Endothelial cell of umbilical vein (primary cell): ENCODE data around the gene IGFBP4. TPM values are rescaled to one million over a fixed set of nuclear protein-coding genes. Genes with fewer than 3 reads are reported as not detected.

Experiments
- BruUV-seq: library from RNA; stranded (reverse); fragments of 400-500 nt; replicated peaks from 2 replicates; lab custom pipeline; 2021; lab: Mats Ljungman, UMichigan
- CTCF ChIA-PET: fragments of 300-600, 350-600 bp; sonication (Branson Sonifier 250); formaldehyde crosslinking; loops from one replicate; lab custom pipeline; 2021; ENCODE audit warnings: antibody characterized with exemption, inconsistent platforms; lab: Charles Lee
- POLR2A ChIA-PET: fragments of 300-600, 350-600 bp; sonication (Branson Sonifier 250); formaldehyde crosslinking; loops from one replicate; lab custom pipeline; 2021; ENCODE audit warnings: antibody characterized with exemption, inconsistent platforms; lab: Charles Lee
- DNase-seq: peaks from one replicate; pipeline ENCODE4 v3.0.0-alpha.2; 2011; ENCODE audit warnings: low read depth, low spot score
- FAIRE-seq: peaks from 2 replicates; lab custom pipeline; 2011; peaks lifted over from hg19 to GRCh38; lab: Jason Lieb, UNC
- H2AFZ ChIP-seq: 2 replicates; pipeline ENCODE4 v1.6.0; 2012; ENCODE audit warnings: low read depth, low read length, control low read depth, inconsistent platforms
- H3K27ac ChIP-seq: 2 replicates; pipeline ENCODE4 v1.5.1; 2011; ENCODE audit warnings: low read depth, mild to moderate bottlenecking, control low read depth, low read length, moderate library complexity; ENCODE audit not compliant: insufficient read depth
- H3K27me3 ChIP-seq, 2 experiments: 2 replicates each; pipeline versions ENCODE4 v1.6.0 to v1.6.1; 2011; ENCODE audit warnings: low read length in 2 of 2, mixed read lengths in 1 of 2; ENCODE audit not compliant: control insufficient read depth in 2 of 2, insufficient read depth in 2 of 2
- H3K36me3 ChIP-seq, 2 experiments: 2 replicates in 1 of 2; 3 replicates in 1 of 2; pipeline ENCODE4 v1.5.1; 2011; ENCODE audit warnings: low read length in 2 of 2, mild to moderate bottlenecking in 1 of 2, moderate library complexity in 1 of 2; ENCODE audit not compliant: control insufficient read depth in 2 of 2, insufficient read depth in 2 of 2; ENCODE audit errors: extremely low read depth in 1 of 2
- H3K4me1 ChIP-seq: 3 replicates; pipeline ENCODE4 v1.5.1; 2011; ENCODE audit warnings: mild to moderate bottlenecking, low read length; ENCODE audit not compliant: control insufficient read depth, insufficient read depth; ENCODE audit errors: extremely low read depth
- H3K4me2 ChIP-seq: 2 replicates; pipeline ENCODE4 v1.6.1; 2011; ENCODE audit warnings: low read length, control low read depth, mixed read lengths; ENCODE audit not compliant: insufficient read depth
- H3K4me3 ChIP-seq, 3 experiments: fragments of 200-600 bp in 1 of 3; sonication (generic), shearing (Covaris generic) in 1 of 3; replicated peaks in 1 of 3; 2 replicates each; pipeline ENCODE4 v1.5.1; 2011 to 2016; ENCODE audit warnings: control low read depth in 3 of 3, low read length in 3 of 3, mild to moderate bottlenecking in 2 of 3, inconsistent platforms in 1 of 3, low read depth in 1 of 3, moderate library complexity in 1 of 3; ENCODE audit not compliant: insufficient read depth in 1 of 3
- H3K79me2 ChIP-seq: 2 replicates; pipeline ENCODE4 v1.6.0; 2012; ENCODE audit warnings: low read length, inconsistent platforms; ENCODE audit not compliant: control insufficient read depth, insufficient read depth
- H3K9ac ChIP-seq: replicated peaks from 2 replicates; pipeline ENCODE3; 2011; ENCODE audit warnings: low read length, control low read depth; ENCODE audit not compliant: insufficient read depth; ENCODE audit errors: extremely low read depth
- H3K9me1 ChIP-seq: replicated peaks from 3 replicates; pipeline ENCODE4 v1.6.0; 2011; ENCODE audit warnings: mild to moderate bottlenecking, low read length; ENCODE audit not compliant: control insufficient read depth, insufficient read depth; ENCODE audit errors: extremely low read depth
- H3K9me3 ChIP-seq: replicated peaks from 2 replicates; pipeline ENCODE4 v1.5.1; 2012; ENCODE audit warnings: low read length, inconsistent platforms; ENCODE audit not compliant: control insufficient read depth, insufficient read depth
- H4K20me1 ChIP-seq: replicated peaks from 2 replicates; pipeline ENCODE3; 2011; ENCODE audit warnings: mild to moderate bottlenecking, low read length; ENCODE audit not compliant: control insufficient read depth, insufficient read depth; ENCODE audit errors: extremely low read depth
- FOS ChIP-seq: IDR thresholded peaks from 2 replicates; pipeline ENCODE4 v1.6.1; 2011; ENCODE audit warnings: mild to moderate bottlenecking, low read length, moderate library complexity, borderline replicate concordance; ENCODE audit not compliant: insufficient read depth
- GATA2 ChIP-seq: IDR thresholded peaks from 2 replicates; pipeline ENCODE4 v1.7.0; 2011; ENCODE audit warnings: low read depth, mild to moderate bottlenecking, moderate library complexity, mixed read lengths, low read length; ENCODE audit not compliant: insufficient read length, insufficient read depth
- JUN ChIP-seq: IDR thresholded peaks from 2 replicates; pipeline ENCODE4 v1.6.1; 2011; ENCODE audit warnings: borderline replicate concordance, low read depth; ENCODE audit not compliant: insufficient read length, insufficient read depth
- MYC ChIP-seq: IDR thresholded peaks from one replicate; pipeline ENCODE4 v1.6.1; 2011; ENCODE audit warnings: mild to moderate bottlenecking, low read depth, low read length
- POLR2AphosphoS5 ChIP-seq: IDR thresholded peaks from 2 replicates; pipeline ENCODE4 v1.6.1; 2012; ENCODE audit warnings: low read depth, mild to moderate bottlenecking, control low read depth, low read length, moderate library complexity; ENCODE audit not compliant: insufficient read depth
- dilution Hi-C: fragments of 300-500 bp; cut with MboI; formaldehyde crosslinking; loops from one replicate; pipeline ENCODE4 v1.15.0; 2019; ENCODE audit warnings: low sequenced_read_pairs; ENCODE audit not compliant: extremely low pct_ligation_motif_present
- intact Hi-C: fragments of 100-400 bp; cut with micrococcal nuclease; formaldehyde crosslinking; loops from one replicate; pipeline ENCODE4 v1.10.0; 2022
- polyA plus RNA-seq, 4 experiments: library from polyadenylated mRNA; depleted of rRNA in 3 of 4; stranded (reverse) in 3 of 4; unstranded in 1 of 4; fragments of >200 nt; gene quantifications; 2 replicates each; pipeline versions ENCODE4 v1.2.1 to v1.2.3, GENCODE V29; 2011 to 2012; ENCODE audit warnings: missing spikeins in 1 of 4
- total RNA-seq: library from RNA; stranded (reverse); gene quantifications from 2 replicates; pipeline ENCODE4 v1.2.3, GENCODE V29; 2021
- TF ChIP-seq, protein P1 (sequence below): IDR thresholded peaks from 2 replicates; pipeline ENCODE4 v1.6.1; 2011; ENCODE audit not compliant: insufficient read depth, insufficient read length
- TF ChIP-seq, protein P2 (sequence below), 2 donors: IDR thresholded peaks; 1 replicate in 1 of 2; 2 replicates in 1 of 2; pipeline ENCODE4 v1.5.1; 2011; ENCODE audit warnings: low read length in 2 of 2, mild to moderate bottlenecking in 2 of 2, moderate library complexity in 2 of 2, control low read depth in 1 of 2, inconsistent platforms in 1 of 2, low read depth in 1 of 2; ENCODE audit not compliant: insufficient read depth in 1 of 2; ENCODE audit errors: extremely low read depth in 1 of 2

The IGFBP4 gene
- total and polyA plus RNA-seq, 2 donors (not counting 3 experiments of a cell fraction or from before 2014, with no cell fraction given): 377 to 618 TPM

GRCh38 chr17:40445751-40446468 lies 2.7 kb downstream of the IGFBP4 start:
- peaks cover 3 to 4% of the 10 kb centered on the region in 2 experiments for H3K36me3 ChIP-seq
- peak overlapping the region; percentile 49 to 92 (median 51) for H3K4me3 ChIP-seq
- CTCF ChIA-PET: interaction anchor here (1.0 to 8.1 kb wide), 8 partner anchors 28 to 1217 kb away, joined by 3 to 143 read pairs (median 34); partner anchors contain the start of gene TOP2A
- DNase-seq (no peak), FAIRE-seq (peak; percentile 15)
- H3K4me2 ChIP-seq: peak overlapping the region; percentile 92
- H3K9me3 ChIP-seq: no peaks in the 10 kb centered on the region
- BruUV-seq: no TSS peak
- no peak overlapping the region for H2AFZ ChIP-seq
- peaks cover 55% of the 10 kb centered on the region for H3K4me1 ChIP-seq
- intact Hi-C loops: no loop called here
- POLR2A ChIA-PET: interaction anchor here (1.2 kb wide), 1 partner anchor 87 kb away, joined by 5 read pairs; no protein-coding TSS in a partner anchor
- TF ChIP-seq POLR2AphosphoS5: no peak
- TF ChIP-seq JUN: no peak
- TF ChIP-seq FOS: no peak
- TF ChIP-seq GATA2: no peak
- no peak for TF ChIP-seq MYC
- TF ChIP-seq, protein P1, sequence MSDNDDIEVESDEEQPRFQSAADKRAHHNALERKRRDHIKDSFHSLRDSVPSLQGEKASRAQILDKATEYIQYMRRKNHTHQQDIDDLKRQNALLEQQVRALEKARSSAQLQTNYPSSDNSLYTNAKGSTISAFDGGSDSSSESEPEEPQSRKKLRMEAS: no peak
- TF ChIP-seq, protein P2, sequence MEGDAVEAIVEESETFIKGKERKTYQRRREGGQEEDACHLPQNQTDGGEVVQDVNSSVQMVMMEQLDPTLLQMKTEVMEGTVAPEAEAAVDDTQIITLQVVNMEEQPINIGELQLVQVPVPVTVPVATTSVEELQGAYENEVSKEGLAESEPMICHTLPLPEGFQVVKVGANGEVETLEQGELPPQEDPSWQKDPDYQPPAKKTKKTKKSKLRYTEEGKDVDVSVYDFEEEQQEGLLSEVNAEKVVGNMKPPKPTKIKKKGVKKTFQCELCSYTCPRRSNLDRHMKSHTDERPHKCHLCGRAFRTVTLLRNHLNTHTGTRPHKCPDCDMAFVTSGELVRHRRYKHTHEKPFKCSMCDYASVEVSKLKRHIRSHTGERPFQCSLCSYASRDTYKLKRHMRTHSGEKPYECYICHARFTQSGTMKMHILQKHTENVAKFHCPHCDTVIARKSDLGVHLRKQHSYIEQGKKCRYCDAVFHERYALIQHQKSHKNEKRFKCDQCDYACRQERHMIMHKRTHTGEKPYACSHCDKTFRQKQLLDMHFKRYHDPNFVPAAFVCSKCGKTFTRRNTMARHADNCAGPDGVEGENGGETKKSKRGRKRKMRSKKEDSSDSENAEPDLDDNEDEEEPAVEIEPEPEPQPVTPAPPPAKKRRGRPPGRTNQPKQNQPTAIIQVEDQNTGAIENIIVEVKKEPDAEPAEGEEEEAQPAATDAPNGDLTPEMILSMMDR (IDR thresholded peaks at IDR 0.05; ENCODE audit: extremely low read depth in 1 of 2, insufficient read depth in 1 of 2, low read depth in 1 of 2, low read length in 2 of 2): no peak
- no peaks in the 10 kb centered on the region for H3K27me3 ChIP-seq
- peaks cover 3% of the 10 kb centered on the region for H4K20me1 ChIP-seq
- peaks cover 69% of the 10 kb centered on the region for H3K79me2 ChIP-seq
- H3K9ac ChIP-seq: peak overlapping the region; percentile 74
- no peaks in the 10 kb centered on the region for H3K9me1 ChIP-seq
- dilution Hi-C loops: no loop called here
- peak overlapping the region; percentile 77 for H3K27ac ChIP-seq
